NB4 (cell line): Measurements from ENCODE around the gene OSBPL7.

ENCODE experiments used
- DNase-seq: peaks from one replicate; pipeline ENCODE4 v3.0.0; 2010; ENCODE audit warnings: low read depth
- H3K4me3 ChIP-seq: one replicate; pipeline ENCODE4 v1.5.1; 2011; ENCODE audit warnings: mild to moderate bottlenecking, low read depth, low read length, moderate library complexity
- CTCF ChIP-seq: IDR thresholded peaks from one replicate; pipeline ENCODE4 v1.5.1; 2012; ENCODE audit warnings: low read depth, low read length
- MAX ChIP-seq: IDR thresholded peaks from 2 replicates; pipeline ENCODE4 v1.6.1; 2011; ENCODE audit warnings: low read depth, low read length
- MYC ChIP-seq: IDR thresholded peaks from 2 replicates; pipeline ENCODE4 v1.6.1; 2011; ENCODE audit warnings: low read depth, low read length
- POLR2A ChIP-seq: IDR thresholded peaks from 2 replicates; pipeline ENCODE4 v1.6.1; 2011; ENCODE audit warnings: mild to moderate bottlenecking; ENCODE audit not compliant: insufficient read length; ENCODE audit errors: extremely low read depth

OSBPL7 gene

GRCh38 chr17:47806026-47806912 is 15.3 kb downstream of the OSBPL7 start:
- no peak for DNase-seq
- H3K4me3 ChIP-seq: no peak overlapping the region
- TF ChIP-seq CTCF (no peak), POLR2A (no peak), MYC (no peak), MAX (no peak)

- TF ChIP-seq POLR2A (no peak), MYC (no peak), MAX (no peak), CTCF (no peak)
- no peak for DNase-seq
Measured at GRCh38 chr17:47804461-47804860, 17.1 kb downstream of the OSBPL7 start.

GRCh38 chr17:47803751-47804150 is 17.8 kb downstream of the OSBPL7 start:
- H3K4me3 ChIP-seq: no peak overlapping the region
- no peak for TF ChIP-seq MYC
- no peak for TF ChIP-seq POLR2A
- TF ChIP-seq CTCF: no peak
- no peak for TF ChIP-seq MAX
- no peak for DNase-seq

More at GRCh38 chr17:47804461-47804860, 17.1 kb downstream of the OSBPL7 start:
- H3K4me3 ChIP-seq: no peak overlapping the region

GRCh38 chr17:47803201-47803600 is 18.4 kb downstream of the OSBPL7 start:
- no peak overlapping the region for H3K4me3 ChIP-seq
- no peak for DNase-seq
- TF ChIP-seq MYC (no peak), CTCF (no peak), MAX (no peak), POLR2A (no peak)

- peak; percentile 52 for DNase-seq
- TF ChIP-seq MAX: no peak
- TF ChIP-seq CTCF: peak; percentile 59
- no peak for TF ChIP-seq POLR2A
- no peak for TF ChIP-seq MYC
- H3K4me3 ChIP-seq: no peak overlapping the region
Measured at GRCh38 chr17:47802341-47803022, 19.1 kb downstream of the OSBPL7 start.
